ENCODE measurements around the gene TMEM253.

TMEM253 gene

GRCh38 chr14:21100931-21101330, at the start of gene TMEM253:
Gene TMEM253 (plus strand): TSS chr14:21101066. CDS start chr14:21101344, 278 bp downstream.
- no peak for DNase-seq

- DNase-seq, result no peak
Measured at GRCh38 chr14:21053184-21054122, 47.4 kb upstream of the TMEM253 start.

- no peak for DNase-seq
Measured at GRCh38 chr14:21054123-21054767, 46.6 kb upstream of the TMEM253 start.

GRCh38 chr14:21054768-21055145, 46.1 kb upstream of the TMEM253 start:
- no peak for DNase-seq

- DNase-seq, result no peak
Measured at GRCh38 chr14:21055432-21056117, 45.3 kb upstream of the TMEM253 start.

- no peak for DNase-seq
Measured at GRCh38 chr14:21056520-21057163, 44.2 kb upstream of the TMEM253 start.

- DNase-seq, result no peak
Measured at GRCh38 chr14:21057803-21058675, 42.8 kb upstream of the TMEM253 start, which contains the start of gene RNASE8. Gene RNASE8 (plus strand): TSS chr14:21057822. CDS start chr14:21057893, 71 bp downstream.

- no peak for DNase-seq
Measured at GRCh38 chr14:21058903-21059302, 42.0 kb upstream of the TMEM253 start.

GRCh38 chr14:21059842-21060613, 40.8 kb upstream of the TMEM253 start:
- DNase-seq, result no peak

- no peak for DNase-seq
Measured at GRCh38 chr14:21060614-21061346, 40.1 kb upstream of the TMEM253 start.

- DNase-seq, result no peak
Measured at GRCh38 chr14:21061347-21061668, 39.6 kb upstream of the TMEM253 start.

- no peak for DNase-seq
Measured at GRCh38 chr14:21063479-21063878, 37.4 kb upstream of the TMEM253 start.

GRCh38 chr14:21066882-21067502, 33.9 kb upstream of the TMEM253 start:
- no peak for DNase-seq

GRCh38 chr14:21068521-21069387, 32.1 kb upstream of the TMEM253 start:
- peak; percentile 33 to 55 for DNase-seq

GRCh38 chr14:21069388-21070082, 31.3 kb upstream of the TMEM253 start:
- DNase-seq, result no peak

- DNase-seq, result peak in 1 of 2 experiments; percentile 27
Measured at GRCh38 chr14:21070083-21070609, 30.7 kb upstream of the TMEM253 start, which contains the start of gene ARHGEF40. Gene ARHGEF40 (plus strand): TSS chr14:21070304. CDS start chr14:21070397, 93 bp downstream.

GRCh38 chr14:21070610-21071224, 30.1 kb upstream of the TMEM253 start:
- DNase-seq, result no peak
